Mesothelial cell of epicardium (in vitro differentiated cells): Measurements from ENCODE around the gene NTNG2. TPM values are rescaled to one million over a fixed set of nuclear protein-coding genes. Genes with fewer than 3 reads are reported as not detected.

Experiments used
- DNase-seq, 2 experiments: peaks; one replicate each; pipeline ENCODE4 v3.0.0; 2021; ENCODE audit warnings: low spot score in 2 of 2; ENCODE audit not compliant: unreplicated experiment in 2 of 2
- H3K27ac Mint-ChIP-seq: 2 replicates; pipeline ENCODE4 v1.8.0; 2021; ENCODE audit warnings: mixed read lengths
- H3K27me3 Mint-ChIP-seq: 2 replicates; pipeline ENCODE4 v1.8.0; 2021; ENCODE audit warnings: low read depth, mixed read lengths
- H3K36me3 Mint-ChIP-seq: 2 replicates; pipeline ENCODE4 v1.8.0; 2021; ENCODE audit warnings: mixed read lengths
- H3K4me1 Mint-ChIP-seq: 2 replicates; pipeline ENCODE4 v1.8.0; 2021; ENCODE audit warnings: mixed read lengths
- H3K4me3 Mint-ChIP-seq: 2 replicates; pipeline ENCODE4 v1.8.0; 2021; ENCODE audit warnings: mild to moderate bottlenecking, moderate library complexity, mixed read lengths
- H3K9me3 Mint-ChIP-seq: 2 replicates; pipeline ENCODE4 v1.8.0; 2021; ENCODE audit warnings: mixed read lengths
- CTCF ChIP-seq: fragments of 200-600 bp; sonication (generic); IDR thresholded peaks from one replicate; pipeline ENCODE4 v1.5.0; 2021; ENCODE audit warnings: antibody characterized with exemption; ENCODE audit not compliant: unreplicated experiment
- total RNA-seq: library from RNA; stranded (reverse); gene quantifications from 3 replicates; pipeline ENCODE4 v1.2.1, GENCODE V29; 2021

The NTNG2 gene
- total RNA-seq, 1 donor from 2014 or later, result 8.1 TPM

- Mint-ChIP-seq H3K4me1 (peaks cover 30% of the 10 kb centered on the region), H3K4me3 (no peak overlapping the region), H3K27me3 (no peaks in the 10 kb centered on the region), H3K9me3 (no peaks in the 10 kb centered on the region), H3K27ac (peak overlapping the region; percentile 95), H3K36me3 (peaks cover 20% of the 10 kb centered on the region)
- TF ChIP-seq CTCF, result no peak
- DNase-seq, result no peak
Measured at GRCh38 chr9:132288361-132288760, 126.5 kb downstream of the NTNG2 start.

GRCh38 chr9:132288966-132289365 lies 127.1 kb downstream of the NTNG2 start:
- H3K9me3 Mint-ChIP-seq, result no peaks in the 10 kb centered on the region
- no peak for TF ChIP-seq CTCF
- peak overlapping the region; percentile 95 for H3K27ac Mint-ChIP-seq
- DNase-seq, result no peak
- peaks cover 24% of the 10 kb centered on the region for H3K4me1 Mint-ChIP-seq
- peaks cover 17% of the 10 kb centered on the region for H3K36me3 Mint-ChIP-seq
- no peaks in the 10 kb centered on the region for H3K27me3 Mint-ChIP-seq
- no peak overlapping the region for H3K4me3 Mint-ChIP-seq

- H3K4me1 Mint-ChIP-seq, result peaks cover 16% of the 10 kb centered on the region
- H3K27ac Mint-ChIP-seq, result no peak overlapping the region
- TF ChIP-seq CTCF, result no peak
- no peaks in the 10 kb centered on the region for H3K27me3 Mint-ChIP-seq
- H3K9me3 Mint-ChIP-seq, result no peaks in the 10 kb centered on the region
- H3K4me3 Mint-ChIP-seq, result no peak overlapping the region
- peaks cover 33% of the 10 kb centered on the region for H3K36me3 Mint-ChIP-seq
- no peak for DNase-seq
Measured at GRCh38 chr9:132293145-132293721, 131.4 kb downstream of the NTNG2 start.

Other genes starting within 250 kb of the NTNG2 start
- gene MED27, start 82.2 kb upstream of the NTNG2 start, total RNA-seq, result 26.8 to 29.0 TPM (median 28.7 TPM) in 3 replicates
- 51.4 to 52.4 TPM (median 51.6 TPM) in 3 replicates for gene SETX, start 192.9 kb downstream of the NTNG2 start, total RNA-seq
- gene TTF1, start 244.8 kb downstream of the NTNG2 start, total RNA-seq, result 14.1 to 15.6 TPM (median 15.5 TPM) in 3 replicates
- gene CFAP77, start 248.2 kb downstream of the NTNG2 start, total RNA-seq, result 0.23 TPM in 1 of 3 replicates, not detected in the others